AG20443 (cell line): ENCODE data around the gene UGT1A6.

Source experiments
- DNase-seq: peaks from one replicate; pipeline ENCODE4 v3.0.0; 2012; ENCODE audit warnings: low spot score, mixed read lengths

Gene UGT1A6

GRCh38 chr2:233801357-233802131 lies 108.9 kb downstream of the UGT1A6 start:
- DNase-seq: no peak

GRCh38 chr2:233802132-233802815 lies 109.6 kb downstream of the UGT1A6 start:
- DNase-seq: no peak

GRCh38 chr2:233803292-233803911 lies 110.7 kb downstream of the UGT1A6 start:
- DNase-seq: no peak

GRCh38 chr2:233803994-233804393 lies 111.3 kb downstream of the UGT1A6 start:
- DNase-seq: no peak

GRCh38 chr2:233807215-233807865 lies 114.7 kb downstream of the UGT1A6 start:
- DNase-seq: no peak

GRCh38 chr2:233807966-233808935 lies 115.6 kb downstream of the UGT1A6 start:
- DNase-seq: no peak

- no peak for DNase-seq
Observed at GRCh38 chr2:233810385-233810784, 117.7 kb downstream of the UGT1A6 start.

- DNase-seq: no peak
Observed at GRCh38 chr2:233811087-233811486, 118.4 kb downstream of the UGT1A6 start.

GRCh38 chr2:233811732-233812131 lies 119.0 kb downstream of the UGT1A6 start:
- DNase-seq: no peak

GRCh38 chr2:233813236-233814055 lies 120.8 kb downstream of the UGT1A6 start:
- DNase-seq: no peak

- no peak for DNase-seq
Observed at GRCh38 chr2:233814056-233814835, 121.6 kb downstream of the UGT1A6 start.

GRCh38 chr2:233815861-233816260 lies 123.2 kb downstream of the UGT1A6 start:
- DNase-seq: no peak

- DNase-seq: no peak
Observed at GRCh38 chr2:233816334-233816733, 123.6 kb downstream of the UGT1A6 start.

- no peak for DNase-seq
Observed at GRCh38 chr2:233816771-233817170, 124.1 kb downstream of the UGT1A6 start.

- DNase-seq: peak; percentile 52
Observed at GRCh38 chr2:233817361-233817911, 124.7 kb downstream of the UGT1A6 start.

- no peak for DNase-seq
Observed at GRCh38 chr2:233817995-233818638, 125.4 kb downstream of the UGT1A6 start.

GRCh38 chr2:233818639-233819621 lies 126.2 kb downstream of the UGT1A6 start:
- no peak for DNase-seq
